Thyroid gland (tissue), 4 donors: ENCODE measurements around the gene NNAT.

ENCODE experiments used
- POLR2A ChIP-seq, 2 donors: fragments of 450-650 bp; IDR thresholded peaks; one replicate each; pipeline ENCODE4 v1.6.1; 2017; ENCODE audit warnings: antibody characterized with exemption in 2 of 2, mild to moderate bottlenecking in 2 of 2, moderate library complexity in 1 of 2
- TF ChIP-seq, protein P1 (sequence below), 6 experiments: fragments of 200-600 bp in 3 of 6; fragments of 450-650 bp in 3 of 6; sonication (generic) in 3 of 6; IDR thresholded peaks; one replicate each; pipeline ENCODE4 v1.5.1; 2016 to 2019; ENCODE audit warnings: antibody characterized with exemption in 6 of 6, mild to moderate bottlenecking in 2 of 6, inconsistent platforms in 1 of 6, moderate library complexity in 1 of 6

DNA sequence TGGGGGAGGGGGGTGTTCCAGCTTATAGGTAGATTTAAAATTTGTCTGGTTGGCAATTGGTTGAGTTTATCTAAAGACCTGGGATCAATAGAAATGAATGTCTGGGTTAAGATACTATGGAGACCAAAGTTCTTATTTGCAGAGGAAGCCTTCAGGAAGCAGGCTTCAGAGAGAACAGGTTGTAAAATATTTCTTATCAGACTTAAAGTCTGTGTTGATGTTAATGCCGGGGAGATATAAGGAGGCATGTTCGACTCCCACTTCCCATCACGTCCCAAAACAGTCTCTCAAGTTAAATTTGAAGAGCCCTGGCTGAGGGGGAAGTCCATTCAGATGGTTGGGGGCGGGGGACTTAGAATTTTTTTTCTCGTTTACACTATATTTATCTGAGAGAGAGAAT, 19.0 kb downstream of the NNAT start:
- TF ChIP-seq POLR2A (IDR thresholded peaks at IDR 0.05), result no peak
- TF ChIP-seq, protein P1, sequence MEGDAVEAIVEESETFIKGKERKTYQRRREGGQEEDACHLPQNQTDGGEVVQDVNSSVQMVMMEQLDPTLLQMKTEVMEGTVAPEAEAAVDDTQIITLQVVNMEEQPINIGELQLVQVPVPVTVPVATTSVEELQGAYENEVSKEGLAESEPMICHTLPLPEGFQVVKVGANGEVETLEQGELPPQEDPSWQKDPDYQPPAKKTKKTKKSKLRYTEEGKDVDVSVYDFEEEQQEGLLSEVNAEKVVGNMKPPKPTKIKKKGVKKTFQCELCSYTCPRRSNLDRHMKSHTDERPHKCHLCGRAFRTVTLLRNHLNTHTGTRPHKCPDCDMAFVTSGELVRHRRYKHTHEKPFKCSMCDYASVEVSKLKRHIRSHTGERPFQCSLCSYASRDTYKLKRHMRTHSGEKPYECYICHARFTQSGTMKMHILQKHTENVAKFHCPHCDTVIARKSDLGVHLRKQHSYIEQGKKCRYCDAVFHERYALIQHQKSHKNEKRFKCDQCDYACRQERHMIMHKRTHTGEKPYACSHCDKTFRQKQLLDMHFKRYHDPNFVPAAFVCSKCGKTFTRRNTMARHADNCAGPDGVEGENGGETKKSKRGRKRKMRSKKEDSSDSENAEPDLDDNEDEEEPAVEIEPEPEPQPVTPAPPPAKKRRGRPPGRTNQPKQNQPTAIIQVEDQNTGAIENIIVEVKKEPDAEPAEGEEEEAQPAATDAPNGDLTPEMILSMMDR (IDR thresholded peaks at IDR 0.05), result no peak
